K562 (cell line): ENCODE results near the gene DNAJC18. TPM values are rescaled to one million over a fixed set of nuclear protein-coding genes. Genes with fewer than 3 reads are reported as not detected.

Experiments used
- BRD4 ChIP-seq: fragments of 200-600 bp; sonication (generic); IDR thresholded peaks from 2 replicates; pipeline ENCODE4 v1.6.1; 2017; ENCODE audit warnings: inconsistent platforms
- BRF1 ChIP-seq: IDR thresholded peaks from 3 replicates; pipeline ENCODE4 v1.6.1; 2011; ENCODE audit warnings: borderline replicate concordance, mild to moderate bottlenecking; ENCODE audit not compliant: insufficient read length; ENCODE audit errors: extremely low read depth
- CHD2 ChIP-seq: IDR thresholded peaks from 2 replicates; pipeline ENCODE4 v1.6.1; 2011; ENCODE audit warnings: low read depth, low read length
- EHMT2 ChIP-seq: fragments of 450-650 bp; IDR thresholded peaks from 2 replicates; pipeline ENCODE4 v1.6.1; 2018; ENCODE audit warnings: antibody characterized with exemption
- FOXJ3 ChIP-seq: sonication (generic); formaldehyde crosslinking; IDR thresholded peaks from 2 replicates; pipeline ENCODE4 v1.4.0; 2020; ENCODE audit warnings: mild to moderate bottlenecking, missing genetic modification reagents
- FOXK2 ChIP-seq, 2 experiments: fragments of 450-650 bp; IDR thresholded peaks in 1 of 2; conservative IDR thresholded peaks in 1 of 2; 2 replicates each; pipeline ENCODE4 v1.6.1; 2016; ENCODE audit warnings: low read depth in 2 of 2, mild to moderate bottlenecking in 1 of 2
- FOXM1 ChIP-seq, 2 experiments: fragments of 450-650 bp in 1 of 2; sonication (generic) in 1 of 2; formaldehyde crosslinking in 1 of 2; IDR thresholded peaks; 2 replicates each; pipeline versions ENCODE4 v1.6.1 to v1.9.0; 2017 to 2022; ENCODE audit warnings: low read depth in 2 of 2, mild to moderate bottlenecking in 2 of 2, missing genetic modification reagents in 1 of 2, moderate library complexity in 1 of 2
- GABPB2 ChIP-seq: fragments of 250-450 bp; sonication (Bioruptor Pico); conservative IDR thresholded peaks from 2 replicates; pipeline ENCODE4 v1.5.1; 2021; ENCODE audit warnings: mild to moderate bottlenecking
- HINFP ChIP-seq: fragments of 450-650 bp; conservative IDR thresholded peaks from 2 replicates; pipeline ENCODE4 v1.6.1; 2016; ENCODE audit warnings: missing genetic modification characterization, low read depth, mild to moderate bottlenecking, control low read depth, missing compliant biosample characterization
- KAT2B ChIP-seq: IDR thresholded peaks from one replicate; pipeline ENCODE4 v1.6.1; 2012; ENCODE audit warnings: low read depth, mild to moderate bottlenecking, control low read depth, inconsistent platforms, low read length, moderate library complexity
- NFIX ChIP-seq: fragments of 250-450 bp; sonication (Bioruptor Pico); IDR thresholded peaks from 2 replicates; pipeline ENCODE4 v1.4.0; 2020; ENCODE audit warnings: low read depth, mild to moderate bottlenecking, moderate library complexity
- POLR2B ChIP-seq: fragments of 450-650 bp; IDR thresholded peaks from 2 replicates; pipeline ENCODE4 v1.6.1; 2018; ENCODE audit warnings: low read depth; ENCODE audit not compliant: partially characterized antibody
- PRPF4 ChIP-seq: fragments of 200-400 bp; formaldehyde crosslinking; IDR thresholded peaks from one replicate; pipeline ENCODE4 v1.6.1; 2017; ENCODE audit warnings: low read length, low read depth, mild to moderate bottlenecking; ENCODE audit not compliant: insufficient read depth, poor library complexity, severe bottlenecking
- RHOXF2B ChIP-seq: fragments of 250-450 bp; sonication (Bioruptor Pico); conservative IDR thresholded peaks from 2 replicates; pipeline ENCODE4 v1.5.1; 2021
- SUPT5H ChIP-seq: fragments of 450-650 bp; IDR thresholded peaks from 2 replicates; pipeline ENCODE4 v1.6.1; 2016
- TCF7L2 ChIP-seq: fragments of 150-350 bp; IDR thresholded peaks from 2 replicates; pipeline ENCODE4 v1.6.1; 2016; ENCODE audit warnings: low read depth, mild to moderate bottlenecking, low read length, moderate library complexity
- ZBTB8A ChIP-seq: fragments of 450-650 bp; IDR thresholded peaks from 2 replicates; pipeline ENCODE4 v1.6.1; 2018; ENCODE audit warnings: mild to moderate bottlenecking, moderate library complexity; ENCODE audit not compliant: partially characterized antibody
- ZEB2 ChIP-seq: fragments of 450-650 bp; IDR thresholded peaks from 2 replicates; pipeline ENCODE4 v1.6.1; 2016
- ZFP36 ChIP-seq: fragments of 150-350 bp; IDR thresholded peaks from 2 replicates; pipeline ENCODE4 v1.6.1; 2018; ENCODE audit warnings: low read length, low read depth; ENCODE audit not compliant: partially characterized antibody
- ZKSCAN8 ChIP-seq: fragments of 200-800 bp; sonication (Bioruptor generic); IDR thresholded peaks from 2 replicates; pipeline ENCODE4 v1.6.1; 2016; ENCODE audit warnings: missing genetic modification characterization, missing compliant biosample characterization
- ZNF165 ChIP-seq: fragments of 250-450 bp; sonication (Bioruptor Pico); IDR thresholded peaks from 2 replicates; pipeline ENCODE4 v1.4.0; 2020; ENCODE audit warnings: borderline replicate concordance
- ZNF224 ChIP-seq: sonication (generic); formaldehyde crosslinking; IDR thresholded peaks from 2 replicates; pipeline ENCODE4 v1.8.0; 2022; ENCODE audit warnings: mild to moderate bottlenecking, missing genetic modification reagents
- ZNF24 ChIP-seq: fragments of 450-650 bp; IDR thresholded peaks from 2 replicates; pipeline ENCODE4 v1.6.1; 2016
- ZNF3 ChIP-seq: fragments of 250-450 bp; sonication (Bioruptor Pico); IDR thresholded peaks from 2 replicates; pipeline ENCODE4 v1.5.0; 2021; ENCODE audit warnings: mild to moderate bottlenecking, moderate library complexity
- ZNF507 ChIP-seq: conservative IDR thresholded peaks from 2 replicates; pipeline ENCODE4 v1.6.1; 2017; ENCODE audit warnings: missing genetic modification characterization, missing compliant biosample characterization
- ZNF644 ChIP-seq: fragments of 200-800 bp; sonication (Bioruptor generic); IDR thresholded peaks from 2 replicates; pipeline ENCODE4 v1.6.1; 2016; ENCODE audit warnings: low read depth, missing genetic modification characterization, missing compliant biosample characterization
- ZNF766 ChIP-seq: fragments of 200-800 bp; sonication (Bioruptor generic); conservative IDR thresholded peaks from 2 replicates; pipeline ENCODE4 v1.6.1; 2016; ENCODE audit warnings: missing genetic modification characterization, missing compliant biosample characterization
- polyA plus RNA-seq, 8 experiments: library from polyadenylated mRNA; depleted of rRNA in 4 of 8; stranded (reverse) in 5 of 8; unstranded in 3 of 8; fragments of >200 nt; fragmentation: Nextera tagmentation in 2 of 8; fragmentation: Illumina TruSeq in 1 of 8; extraction: Ambion mirVana in 2 of 8; extraction: Trizol in 1 of 8; gene quantifications; 2 replicates each; pipeline versions ENCODE4 v1.2.1 to v1.2.3, GENCODE V29; 2011 to 2014; ENCODE audit warnings: inconsistent platforms in 1 of 8, missing spikeins in 1 of 8
- total RNA-seq, 7 experiments: library from RNA; depleted of rRNA in 6 of 7; stranded (reverse); fragments of >200 nt in 6 of 7; fragmentation: Illumina TruSeq in 2 of 7; extraction: Trizol in 2 of 7; gene quantifications; 2 replicates each; pipeline versions ENCODE4 v1.2.1 to v1.2.3, GENCODE V29; 2011 to 2021; ENCODE audit warnings: low replicate concordance in 1 of 7
- TF ChIP-seq, protein P1 (sequence below): fragments of 450-650 bp; IDR thresholded peaks from one replicate; pipeline ENCODE4 v1.6.1; 2018; ENCODE audit warnings: mild to moderate bottlenecking, moderate library complexity; ENCODE audit not compliant: partially characterized antibody

DNAJC18 gene
- total and polyA plus RNA-seq, 9 of the 15 experiments (the other 6 are each of a cell fraction or from before 2014, with no cell fraction given), result 1.5 to 13.3 (median 7.5) TPM

- TF ChIP-seq ZNF165 (peak; percentile 51; the same call in 1 of the 2 replicates), FOXK2 (conservative IDR thresholded peaks at IDR 0.05 in 1 of 2, IDR thresholded peaks at IDR 0.05 in 1 of 2; ENCODE audit: low read depth in 2 of 2) (peak in 1 of 2 experiments; percentile 45; a peak in 2 of 4 replicates), PRPF4 (no peak), SUPT5H (peak; percentile 57), CHD2 (no peak), ZNF3 (CRISPR knock-in tag) (no peak), ZFP36 (no peak), GABPB2 (no peak), POLR2B (peak; percentile 68), EHMT2 (no peak), RHOXF2B (CRISPR knock-in tag) (no peak), FOXJ3 (CRISPR knock-in tag) (no peak), ZNF766 (peak; percentile 25), TCF7L2 (no peak), BRF1 (no peak), ZNF24 (peak; percentile 10; the same call in 1 of the 2 replicates), FOXM1 (IDR thresholded peaks at IDR 0.05; ENCODE audit: low read depth) (peak; percentile 94), FOXM1 (CRISPR knock-in tag; IDR thresholded peaks at IDR 0.05; ENCODE audit: low read depth) (peak; percentile 91; the same call in 1 of the 2 replicates), ZNF507 (no peak), NFIX (no peak), HINFP (no peak), ZBTB8A (no peak), ZNF224 (no peak), KAT2B (no peak), ZKSCAN8 (CRISPR knock-in tag) (no peak; the same call in 1 of the 2 replicates), BRD4 (peak; percentile 72; the same call in 1 of the 2 replicates), ZEB2 (peak; percentile 47; the same call in 1 of the 2 replicates), ZNF644 (tag) (no peak)
- TF ChIP-seq, protein P1, sequence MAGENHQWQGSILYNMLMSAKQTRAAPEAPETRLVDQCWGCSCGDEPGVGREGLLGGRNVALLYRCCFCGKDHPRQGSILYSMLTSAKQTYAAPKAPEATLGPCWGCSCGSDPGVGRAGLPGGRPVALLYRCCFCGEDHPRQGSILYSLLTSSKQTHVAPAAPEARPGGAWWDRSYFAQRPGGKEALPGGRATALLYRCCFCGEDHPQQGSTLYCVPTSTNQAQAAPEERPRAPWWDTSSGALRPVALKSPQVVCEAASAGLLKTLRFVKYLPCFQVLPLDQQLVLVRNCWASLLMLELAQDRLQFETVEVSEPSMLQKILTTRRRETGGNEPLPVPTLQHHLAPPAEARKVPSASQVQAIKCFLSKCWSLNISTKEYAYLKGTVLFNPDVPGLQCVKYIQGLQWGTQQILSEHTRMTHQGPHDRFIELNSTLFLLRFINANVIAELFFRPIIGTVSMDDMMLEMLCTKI, result no peak
These were observed 35.8 kb upstream of the DNAJC18 start (continued) for GRCh38 chr5:139474890-139475791.
